GM12864 (cell line): Measurements from ENCODE around the gene RHO.

Experiments used
- DNase-seq: peaks from one replicate; pipeline ENCODE4 v3.0.0-alpha.2; 2011; ENCODE audit warnings: low read depth
- H3K4me3 ChIP-seq: 2 replicates; pipeline ENCODE4 v1.5.1; 2011; ENCODE audit warnings: mild to moderate bottlenecking, low read depth, low read length, control low read depth
- CTCF ChIP-seq: IDR thresholded peaks from 2 replicates; pipeline ENCODE4 v1.5.1; 2011; ENCODE audit warnings: low read depth, mild to moderate bottlenecking, moderate library complexity, low read length, control low read depth, inconsistent platforms; ENCODE audit errors: missing control alignments

RHO gene

GRCh38 chr3:129579991-129580390, 51.6 kb downstream of the RHO start:
- no peak overlapping the region for H3K4me3 ChIP-seq
- DNase-seq, result no peak
- no peak for TF ChIP-seq CTCF

DNA sequence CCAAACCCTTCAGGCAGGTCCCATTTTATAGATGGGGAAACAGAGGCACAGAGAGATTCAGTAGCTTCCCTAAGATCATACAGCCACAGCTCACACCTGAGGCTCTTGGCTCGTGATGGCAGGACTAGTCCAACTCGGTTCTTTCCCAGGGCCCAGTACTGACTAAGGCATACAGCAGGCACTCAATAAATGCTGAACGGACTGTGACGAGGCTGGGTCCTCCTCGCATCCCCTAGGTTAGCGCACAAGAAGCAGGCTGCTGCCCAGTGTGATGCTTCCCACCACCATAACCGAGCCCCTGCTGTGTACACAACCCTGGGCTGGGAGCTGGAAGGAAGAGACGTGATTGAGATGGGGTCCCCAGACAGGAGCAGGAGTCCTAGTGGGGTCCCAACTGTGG, 53.2 kb downstream of the RHO start:
- H3K4me3 ChIP-seq, result no peak overlapping the region
- DNase-seq, result no peak
- no peak for TF ChIP-seq CTCF

DNA sequence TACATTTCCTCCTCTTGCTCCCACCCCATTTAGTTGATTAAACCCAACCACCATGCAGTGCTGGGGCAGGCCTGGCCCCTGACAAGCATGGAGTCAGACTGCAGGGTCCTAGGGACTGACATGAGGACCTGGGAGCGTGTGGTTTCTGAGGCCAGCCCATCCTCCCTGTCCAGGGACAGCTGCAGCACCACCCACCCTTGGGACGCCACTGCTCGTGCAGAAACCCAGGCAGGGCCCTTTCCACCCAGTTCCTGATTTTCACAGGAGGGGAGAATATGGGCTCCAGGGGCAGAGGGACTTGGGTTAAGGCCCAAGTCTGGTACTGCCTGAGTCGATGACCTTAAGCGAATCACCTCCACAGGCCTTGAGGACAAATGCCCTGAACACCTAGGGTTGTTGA, 54.4 kb downstream of the RHO start:
- no peak for DNase-seq
- TF ChIP-seq CTCF, result no peak
- no peak overlapping the region for H3K4me3 ChIP-seq

GRCh38 chr3:129583289-129583688, 54.9 kb downstream of the RHO start:
- no peak overlapping the region for H3K4me3 ChIP-seq
- peak; percentile 8 for DNase-seq
- TF ChIP-seq CTCF, result no peak

DNA sequence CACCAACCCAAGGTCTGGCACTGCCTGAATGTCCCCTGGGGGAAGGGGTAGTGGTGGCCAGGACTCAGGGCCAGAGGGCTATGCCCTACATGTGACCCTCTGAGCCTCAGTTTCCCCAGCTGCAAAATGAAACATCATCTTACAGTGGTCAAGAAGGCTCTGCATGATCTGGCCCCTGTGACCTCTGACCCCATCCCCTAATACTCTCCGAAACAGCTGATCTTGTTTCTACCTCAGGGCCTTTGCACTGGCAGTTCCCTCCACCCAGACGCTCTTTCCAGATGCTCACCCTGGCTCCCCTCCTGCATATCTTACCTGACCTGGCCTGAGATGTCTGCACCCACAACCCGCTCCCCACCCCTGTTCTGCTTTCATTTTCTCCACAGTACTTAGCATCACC, 56.2 kb downstream of the RHO start:
- no peak for DNase-seq
- H3K4me3 ChIP-seq, result no peak overlapping the region
- no peak for TF ChIP-seq CTCF
